Coronary artery (tissue), 2 donors: ENCODE measurements around the gene TUBA1B.
"Not testable (repeated sequence)": the region's sequence is repeated elsewhere in the genome, so short reads cannot be mapped to it uniquely, and the experiment has no call there.

ENCODE experiments used
- DNase-seq: peaks from one replicate; pipeline ENCODE4 v3.0.0-alpha.2; 2017; ENCODE audit warnings: low spot score
- H3K27ac ChIP-seq, 2 donors: fragments of 200-600 bp; sonication (generic); one replicate each; pipeline ENCODE4 v1.5.1; 2016 to 2019
- H3K4me3 ChIP-seq: fragments of 200-600 bp; sonication (generic); 2 replicates; pipeline ENCODE4 v1.5.1; 2016; ENCODE audit warnings: mild to moderate bottlenecking, moderate library complexity
- CTCF ChIP-seq: fragments of 200-600 bp; sonication (generic); IDR thresholded peaks from one replicate; pipeline ENCODE4 v1.5.1; 2019; ENCODE audit warnings: antibody characterized with exemption

Gene TUBA1B

GRCh38 chr12:49131051-49131893 lies at the start of gene TUBA1B:
TUBA1B (minus strand) TSS chr12:49131395; CDS start chr12:49131300, 95 bp downstream.
- peak within 1 kb of the TSS; percentile 95 to 100 for H3K27ac ChIP-seq
- TF ChIP-seq CTCF = no peak
- peak within 1 kb of the TSS; percentile 100 for H3K4me3 ChIP-seq
- DNase-seq = peak; percentile 93

GRCh38 chr12:49174218-49174617 lies 43.0 kb upstream of the TUBA1B start:
- DNase-seq = no peak

GRCh38 chr12:49170924-49171323 lies 39.7 kb upstream of the TUBA1B start:
- DNase-seq = no peak
- H3K27ac ChIP-seq = no peak overlapping the region
- H3K4me3 ChIP-seq = no peak overlapping the region
- TF ChIP-seq CTCF = no peak

More at GRCh38 chr12:49174218-49174617, 43.0 kb upstream of the TUBA1B start:
- no peak for TF ChIP-seq CTCF
- Histone ChIP-seq H3K27ac (no peak overlapping the region), H3K4me3 (no peak overlapping the region)

- H3K27ac ChIP-seq = no peak overlapping the region
- TF ChIP-seq CTCF = no peak
- no peak for DNase-seq
- H3K4me3 ChIP-seq = no peak overlapping the region
Measured at GRCh38 chr12:49165114-49165513, 33.9 kb upstream of the TUBA1B start.

GRCh38 chr12:49161901-49162300 lies 30.7 kb upstream of the TUBA1B start:
- H3K27ac ChIP-seq, H3K4me3 ChIP-seq, DNase-seq: not testable (repeated sequence)

- no peak for TF ChIP-seq CTCF
- H3K4me3 ChIP-seq = no peak overlapping the region
- no peak for DNase-seq
- no peak overlapping the region for H3K27ac ChIP-seq
Measured at GRCh38 chr12:49161092-49161795, 30.0 kb upstream of the TUBA1B start.

GRCh38 chr12:49160399-49160798 lies 29.2 kb upstream of the TUBA1B start:
- no peak for DNase-seq
- no peak overlapping the region for H3K27ac ChIP-seq
- H3K4me3 ChIP-seq = no peak overlapping the region
- TF ChIP-seq CTCF = no peak
